DND-41 (cell line): Measurements from ENCODE around the gene POLR2E.

Experiments
- EZH2 ChIP-seq: IDR thresholded peaks from 3 replicates; pipeline ENCODE4 v1.6.1; 2012; ENCODE audit warnings: borderline replicate concordance, low read depth, mild to moderate bottlenecking, moderate library complexity, low read length, inconsistent platforms; ENCODE audit not compliant: severe bottlenecking
- TF ChIP-seq, protein P1 (sequence below): IDR thresholded peaks from 2 replicates; pipeline ENCODE4 v1.5.1; 2012; ENCODE audit warnings: borderline replicate concordance, low read length, moderate library complexity, mild to moderate bottlenecking; ENCODE audit not compliant: poor library complexity, severe bottlenecking; ENCODE audit errors: extremely low read depth

DNA sequence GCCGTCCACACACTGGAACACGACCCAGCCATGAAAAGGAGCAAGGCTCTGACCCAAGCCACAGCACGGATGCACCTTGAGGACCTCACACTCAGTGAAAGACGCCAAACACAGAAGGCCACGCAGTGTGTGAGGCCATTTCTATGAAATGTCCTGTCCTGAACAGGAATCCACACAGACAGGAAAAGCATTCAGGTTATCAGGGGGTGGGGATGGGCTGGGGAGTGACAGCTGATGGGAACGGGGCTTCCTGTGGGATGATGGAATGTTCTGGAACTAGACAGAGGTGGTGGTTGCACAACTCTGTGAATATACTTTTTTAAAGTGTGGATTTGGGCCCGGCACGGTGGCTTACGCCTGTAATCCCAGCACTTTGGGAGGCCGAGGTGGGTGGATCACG is 39.3 kb upstream of the POLR2E start:
- TF ChIP-seq, protein P1, sequence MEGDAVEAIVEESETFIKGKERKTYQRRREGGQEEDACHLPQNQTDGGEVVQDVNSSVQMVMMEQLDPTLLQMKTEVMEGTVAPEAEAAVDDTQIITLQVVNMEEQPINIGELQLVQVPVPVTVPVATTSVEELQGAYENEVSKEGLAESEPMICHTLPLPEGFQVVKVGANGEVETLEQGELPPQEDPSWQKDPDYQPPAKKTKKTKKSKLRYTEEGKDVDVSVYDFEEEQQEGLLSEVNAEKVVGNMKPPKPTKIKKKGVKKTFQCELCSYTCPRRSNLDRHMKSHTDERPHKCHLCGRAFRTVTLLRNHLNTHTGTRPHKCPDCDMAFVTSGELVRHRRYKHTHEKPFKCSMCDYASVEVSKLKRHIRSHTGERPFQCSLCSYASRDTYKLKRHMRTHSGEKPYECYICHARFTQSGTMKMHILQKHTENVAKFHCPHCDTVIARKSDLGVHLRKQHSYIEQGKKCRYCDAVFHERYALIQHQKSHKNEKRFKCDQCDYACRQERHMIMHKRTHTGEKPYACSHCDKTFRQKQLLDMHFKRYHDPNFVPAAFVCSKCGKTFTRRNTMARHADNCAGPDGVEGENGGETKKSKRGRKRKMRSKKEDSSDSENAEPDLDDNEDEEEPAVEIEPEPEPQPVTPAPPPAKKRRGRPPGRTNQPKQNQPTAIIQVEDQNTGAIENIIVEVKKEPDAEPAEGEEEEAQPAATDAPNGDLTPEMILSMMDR: no peak
- no peak for TF ChIP-seq EZH2
